AG09319 (cell line): ENCODE data around the gene CCDC74A.
"Not testable (repeated sequence)": the region's sequence is repeated elsewhere in the genome, so short reads cannot be mapped to it uniquely, and the experiment has no call there.

Experiments used
- DNase-seq: peaks from one replicate; pipeline ENCODE4 v3.0.0-alpha.2; 2010; ENCODE audit warnings: low read depth; ENCODE audit errors: extremely low read depth
- CTCF ChIP-seq: IDR thresholded peaks from 2 replicates; pipeline ENCODE4 v1.5.1; 2011; ENCODE audit warnings: low read depth, mild to moderate bottlenecking, inconsistent platforms, low read length, moderate library complexity

CCDC74A gene

GRCh38 chr2:131516011-131516410 is 11.7 kb upstream of the CCDC74A start:
- DNase-seq: no peak
- TF ChIP-seq CTCF: no peak

- not testable (repeated sequence) for DNase-seq
- peak; percentile 10; the same call in 1 of the 2 replicates for TF ChIP-seq CTCF
Measured at GRCh38 chr2:131516621-131517020, 11.1 kb upstream of the CCDC74A start.

- DNase-seq: no peak
- no peak for TF ChIP-seq CTCF
Measured at GRCh38 chr2:131517106-131517831, 10.4 kb upstream of the CCDC74A start.

- DNase-seq: not testable (repeated sequence)
Measured at GRCh38 chr2:131517856-131518255, 9.8 kb upstream of the CCDC74A start.

- not testable (repeated sequence) for DNase-seq
Measured at GRCh38 chr2:131518531-131518930, 9.2 kb upstream of the CCDC74A start.

- no peak for DNase-seq
- no peak for TF ChIP-seq CTCF
Measured at GRCh38 chr2:131519466-131519865, 8.2 kb upstream of the CCDC74A start.

- DNase-seq: not testable (repeated sequence)
Measured at GRCh38 chr2:131519871-131520470, 7.7 kb upstream of the CCDC74A start.

- no peak for TF ChIP-seq CTCF
- DNase-seq: no peak
Measured at GRCh38 chr2:131520526-131520925, 7.2 kb upstream of the CCDC74A start.

- DNase-seq: not testable (repeated sequence)
Measured at GRCh38 chr2:131521524-131521923, 6.2 kb upstream of the CCDC74A start.
